ENCODE results near the gene TKT.

TKT gene

DNA sequence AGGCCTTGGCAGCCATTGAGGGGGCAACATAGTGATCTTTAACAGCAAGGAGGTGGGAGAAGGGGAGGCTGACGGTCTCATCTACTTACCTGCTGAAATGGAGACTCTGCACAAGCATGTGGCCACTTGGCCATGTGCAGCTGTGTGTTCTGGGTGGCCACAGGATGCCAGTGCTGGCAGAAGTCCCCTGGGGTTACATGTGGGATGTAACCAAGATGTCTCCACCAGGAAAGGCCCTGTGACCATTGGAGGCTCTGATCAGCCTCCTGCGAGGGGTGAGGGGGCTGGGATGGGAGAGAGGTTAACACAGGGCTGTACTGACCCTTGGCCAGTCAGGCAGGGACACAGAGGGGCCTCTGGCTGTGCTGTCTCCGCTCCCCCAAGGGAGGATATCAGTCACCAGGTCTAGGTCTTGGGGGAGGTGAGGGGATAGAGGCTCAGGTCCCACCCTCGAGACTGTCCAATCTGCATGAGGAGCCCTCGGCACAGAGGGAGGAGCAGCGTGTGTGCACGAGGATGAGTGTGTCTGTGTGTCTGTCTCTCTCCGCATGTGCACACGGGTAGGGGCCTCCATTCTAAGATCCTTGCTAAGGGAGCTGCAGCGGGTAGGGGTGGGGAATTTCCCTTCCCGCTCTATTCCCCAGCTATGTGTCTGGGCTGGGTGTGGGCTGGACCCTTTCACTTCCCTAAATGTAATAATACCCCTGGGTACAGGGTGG is 75.4 kb downstream of the TKT start:
- no peak for DNase-seq (ENCODE audit: low read depth in 2 of 2)

DNA sequence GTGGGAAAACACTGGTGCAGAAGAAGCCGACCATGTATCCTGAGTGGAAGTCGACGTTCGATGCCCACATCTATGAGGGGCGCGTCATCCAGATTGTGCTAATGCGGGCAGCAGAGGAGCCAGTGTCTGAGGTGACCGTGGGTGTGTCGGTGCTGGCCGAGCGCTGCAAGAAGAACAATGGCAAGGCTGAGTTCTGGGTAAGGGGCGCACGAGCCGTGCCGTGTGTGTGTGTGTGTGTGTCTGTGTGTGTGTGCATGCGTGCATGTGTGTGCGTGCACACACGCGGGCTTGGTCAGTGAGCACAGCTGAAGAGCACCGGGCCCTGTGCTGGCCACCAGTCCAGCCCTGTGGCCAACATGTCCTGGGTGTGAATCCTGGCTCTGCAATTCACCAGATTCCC is 76.2 kb downstream of the TKT start:
- no peak for DNase-seq (ENCODE audit: low read depth in 2 of 2)

DNA sequence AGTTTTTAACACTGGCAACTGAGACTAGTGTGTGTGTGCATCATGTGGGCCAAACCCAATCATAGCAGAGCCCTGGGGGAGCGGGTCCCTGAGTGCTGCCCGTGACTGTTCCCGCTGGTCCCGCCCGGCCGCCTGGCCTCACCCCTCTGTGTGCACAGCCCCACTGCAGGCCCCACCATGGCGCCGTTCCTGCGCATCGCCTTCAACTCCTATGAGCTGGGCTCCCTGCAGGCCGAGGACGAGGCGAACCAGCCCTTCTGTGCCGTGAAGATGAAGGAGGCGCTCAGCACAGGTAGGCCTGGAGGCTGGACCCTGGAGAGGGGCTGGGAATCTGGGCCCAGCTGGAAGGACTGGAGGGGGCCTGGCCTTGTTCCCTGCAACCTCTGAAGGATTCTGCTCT is 77.6 kb downstream of the TKT start:
- DNase-seq (ENCODE audit: low read depth in 2 of 2) = no peak

DNA sequence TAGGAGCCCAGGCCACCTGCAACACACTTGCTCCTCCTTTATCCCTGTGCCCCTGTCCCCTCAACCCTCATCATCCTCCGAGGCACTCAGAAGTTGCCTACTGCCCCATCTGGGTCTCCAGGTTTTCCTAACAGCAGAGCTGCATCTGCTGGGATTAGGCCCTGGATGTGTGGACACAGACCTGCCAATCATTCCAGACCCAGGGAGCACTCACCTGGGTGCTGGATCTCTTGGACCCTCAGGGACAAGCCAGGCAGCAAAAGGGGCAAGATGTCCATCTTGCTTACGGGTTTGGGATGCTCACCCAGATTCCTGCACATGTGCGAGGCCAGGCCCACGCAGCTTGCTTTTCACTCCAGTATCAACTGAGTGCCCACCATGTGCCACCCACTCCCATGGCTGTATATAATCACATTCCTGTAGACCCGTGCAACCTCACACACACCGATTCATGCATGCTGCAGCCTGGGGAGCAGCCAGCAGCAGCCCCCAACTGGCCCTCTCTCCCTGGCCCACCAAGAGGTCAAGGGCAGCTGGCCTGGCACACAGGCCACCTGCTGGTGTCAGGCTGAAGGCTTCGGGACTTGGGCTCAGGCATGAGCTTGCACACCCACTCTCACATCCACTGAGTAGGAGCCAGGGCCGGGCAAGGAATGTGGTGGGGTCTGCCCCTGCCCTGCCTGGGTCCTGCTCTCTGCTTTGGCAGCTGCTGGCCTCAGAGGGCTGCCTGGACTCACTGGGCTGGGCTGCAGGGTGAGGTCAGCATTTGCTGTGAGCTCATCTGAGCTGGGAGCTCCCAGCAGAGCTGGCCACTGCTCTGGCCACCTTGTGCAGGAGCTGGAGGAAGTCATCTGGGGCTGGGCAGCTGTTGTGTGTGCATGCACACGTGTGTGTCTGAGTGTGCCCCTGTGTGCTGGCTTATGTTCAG is 79.9 kb downstream of the TKT start:
- DNase-seq (ENCODE audit: low read depth in 2 of 2) = no peak

Measured in activated CD4-positive, alpha-beta T cell treated with anti-CD3 and anti-CD28 coated beads for 24 hours (primary cell).